GM18951 (cell line): ENCODE data around the gene SMYD3.

Source experiments
- POLR2A ChIP-seq: IDR thresholded peaks from 4 replicates; pipeline ENCODE4 v1.6.1; 2011; ENCODE audit warnings: mild to moderate bottlenecking; ENCODE audit not compliant: insufficient read length, insufficient read depth; ENCODE audit errors: extremely low read depth
- in situ Hi-C: fragments of 300-500 bp; cut with MboI; formaldehyde crosslinking; loops from one replicate; pipeline ENCODE4 v1.12.0; 2022; ENCODE audit warnings: low sequenced_read_pairs, mixed read lengths, inconsistent platforms; ENCODE audit not compliant: unreplicated experiment

Gene SMYD3

GRCh38 chr1:246215510-246215903 lies 291.6 kb downstream of the SMYD3 start:
- TF ChIP-seq POLR2A = no peak
- in situ Hi-C loops = no loop called here

GRCh38 chr1:246214708-246215509 lies 292.2 kb downstream of the SMYD3 start:
- in situ Hi-C loops = no loop called here

GRCh38 chr1:246213947-246214346 lies 293.1 kb downstream of the SMYD3 start:
- in situ Hi-C loops = no loop called here

More at GRCh38 chr1:246214708-246215509, 292.2 kb downstream of the SMYD3 start:
- no peak for TF ChIP-seq POLR2A

GRCh38 chr1:246213502-246213901 lies 293.6 kb downstream of the SMYD3 start:
- TF ChIP-seq POLR2A = no peak
- in situ Hi-C loops = no loop called here

More at GRCh38 chr1:246213947-246214346, 293.1 kb downstream of the SMYD3 start:
- no peak for TF ChIP-seq POLR2A

GRCh38 chr1:246213036-246213435 lies 294.0 kb downstream of the SMYD3 start:
- in situ Hi-C loops = no loop called here
- no peak for TF ChIP-seq POLR2A

GRCh38 chr1:246212013-246212412 lies 295.1 kb downstream of the SMYD3 start:
- in situ Hi-C loops = no loop called here
- no peak for TF ChIP-seq POLR2A

- TF ChIP-seq POLR2A = no peak
- in situ Hi-C loops = no loop called here
Observed at GRCh38 chr1:246210756-246211155, 296.3 kb downstream of the SMYD3 start.

GRCh38 chr1:246208105-246208504 lies 299.0 kb downstream of the SMYD3 start:
- TF ChIP-seq POLR2A = no peak
- in situ Hi-C loops = no loop called here

GRCh38 chr1:246203180-246203579 lies 303.9 kb downstream of the SMYD3 start:
- in situ Hi-C loops = no loop called here
- no peak for TF ChIP-seq POLR2A

GRCh38 chr1:246200738-246201137 lies 306.3 kb downstream of the SMYD3 start:
- in situ Hi-C loops = no loop called here
- no peak for TF ChIP-seq POLR2A

GRCh38 chr1:246200225-246200624 lies 306.9 kb downstream of the SMYD3 start:
- no peak for TF ChIP-seq POLR2A
- in situ Hi-C loops = no loop called here

- no peak for TF ChIP-seq POLR2A
- in situ Hi-C loops = no loop called here
Observed at GRCh38 chr1:246199086-246199645, 307.9 kb downstream of the SMYD3 start.

GRCh38 chr1:246198115-246198816 lies 308.8 kb downstream of the SMYD3 start:
- no peak for TF ChIP-seq POLR2A
- in situ Hi-C loops = no loop called here
